HG02798 (cell line): ENCODE data around the gene CREB3L2.
"Not testable (repeated sequence)": the region's sequence is repeated elsewhere in the genome, so short reads cannot be mapped to it uniquely, and the experiment has no call there.

Source experiments
- ATAC-seq: cut with Tn5 transposase; IDR thresholded peaks from one replicate; pipeline ENCODE4 v1.9.1; 2021; ENCODE audit warnings: mild to moderate bottlenecking; ENCODE audit not compliant: unreplicated experiment, poor library complexity

Gene CREB3L2

GRCh38 chr7:137850571-137850970, 151.3 kb downstream of the CREB3L2 start:
- no peak for ATAC-seq

GRCh38 chr7:137848095-137848494, 153.8 kb downstream of the CREB3L2 start:
- ATAC-seq, result no peak

GRCh38 chr7:137847568-137848050, 154.3 kb downstream of the CREB3L2 start:
- ATAC-seq, result no peak

GRCh38 chr7:137846827-137847567, 154.9 kb downstream of the CREB3L2 start, which contains the start of gene DGKI:
Gene DGKI, minus strand, starts transcription at chr7:137846974.
- peak; percentile 40 for ATAC-seq

GRCh38 chr7:137846549-137846826, 155.4 kb downstream of the CREB3L2 start:
- peak; percentile 29 for ATAC-seq

- no peak for ATAC-seq
These were observed 157.0 kb downstream of the CREB3L2 start for GRCh38 chr7:137844677-137845425.

- no peak for ATAC-seq
These were observed 161.7 kb downstream of the CREB3L2 start for GRCh38 chr7:137839903-137840779.

- no peak for ATAC-seq
These were observed 163.1 kb downstream of the CREB3L2 start for GRCh38 chr7:137838706-137839315.

- ATAC-seq, result no peak
These were observed 165.3 kb downstream of the CREB3L2 start for GRCh38 chr7:137836541-137836940.

GRCh38 chr7:137836113-137836509, 165.8 kb downstream of the CREB3L2 start:
- ATAC-seq, result no peak

- ATAC-seq, result no peak
These were observed 166.3 kb downstream of the CREB3L2 start for GRCh38 chr7:137835486-137836112.

- no peak for ATAC-seq
These were observed 167.3 kb downstream of the CREB3L2 start for GRCh38 chr7:137834552-137834951.

GRCh38 chr7:137832990-137833389, 168.9 kb downstream of the CREB3L2 start:
- ATAC-seq, result not testable (repeated sequence)

- no peak for ATAC-seq
These were observed 169.5 kb downstream of the CREB3L2 start for GRCh38 chr7:137832382-137832781.

- not testable (repeated sequence) for ATAC-seq
These were observed 170.3 kb downstream of the CREB3L2 start for GRCh38 chr7:137831555-137831954.

GRCh38 chr7:137829337-137829992, 172.4 kb downstream of the CREB3L2 start:
- ATAC-seq, result no peak

GRCh38 chr7:137828456-137828855, 173.4 kb downstream of the CREB3L2 start:
- ATAC-seq, result no peak

GRCh38 chr7:137825489-137825888, 176.4 kb downstream of the CREB3L2 start:
- ATAC-seq, result no peak
